GM19351 (cell line): ENCODE results near the gene ZDHHC13.

Experiments used
- ATAC-seq: cut with Tn5 transposase; IDR thresholded peaks from one replicate; pipeline ENCODE4 v1.9.1; 2021; ENCODE audit warnings: mild to moderate bottlenecking, moderate library complexity; ENCODE audit not compliant: unreplicated experiment

ZDHHC13 gene

GRCh38 chr11:19164881-19165280, 47.9 kb downstream of the ZDHHC13 start:
- no peak for ATAC-seq

DNA sequence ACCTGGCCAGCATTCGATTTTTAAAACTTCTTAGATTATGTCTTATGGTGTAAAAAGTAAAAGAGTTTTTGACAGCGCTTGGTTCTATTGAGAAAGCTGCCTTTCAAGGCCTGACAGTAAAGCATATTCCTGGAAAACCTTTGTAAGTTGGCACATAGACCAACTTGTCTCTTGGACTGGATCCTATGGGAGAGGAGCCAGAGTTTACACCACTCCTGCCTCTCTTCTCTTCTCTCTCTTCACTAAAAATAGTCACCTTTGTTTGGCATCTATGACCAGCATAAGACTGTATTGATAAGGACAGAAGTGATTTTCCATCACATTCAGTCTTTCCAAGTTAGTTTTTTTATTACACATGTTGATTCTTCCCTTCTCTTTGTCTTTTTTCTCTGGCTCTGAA, 51.1 kb downstream of the ZDHHC13 start:
- ATAC-seq: no peak

GRCh38 chr11:19173004-19173689, 56.2 kb downstream of the ZDHHC13 start:
- ATAC-seq: no peak

DNA sequence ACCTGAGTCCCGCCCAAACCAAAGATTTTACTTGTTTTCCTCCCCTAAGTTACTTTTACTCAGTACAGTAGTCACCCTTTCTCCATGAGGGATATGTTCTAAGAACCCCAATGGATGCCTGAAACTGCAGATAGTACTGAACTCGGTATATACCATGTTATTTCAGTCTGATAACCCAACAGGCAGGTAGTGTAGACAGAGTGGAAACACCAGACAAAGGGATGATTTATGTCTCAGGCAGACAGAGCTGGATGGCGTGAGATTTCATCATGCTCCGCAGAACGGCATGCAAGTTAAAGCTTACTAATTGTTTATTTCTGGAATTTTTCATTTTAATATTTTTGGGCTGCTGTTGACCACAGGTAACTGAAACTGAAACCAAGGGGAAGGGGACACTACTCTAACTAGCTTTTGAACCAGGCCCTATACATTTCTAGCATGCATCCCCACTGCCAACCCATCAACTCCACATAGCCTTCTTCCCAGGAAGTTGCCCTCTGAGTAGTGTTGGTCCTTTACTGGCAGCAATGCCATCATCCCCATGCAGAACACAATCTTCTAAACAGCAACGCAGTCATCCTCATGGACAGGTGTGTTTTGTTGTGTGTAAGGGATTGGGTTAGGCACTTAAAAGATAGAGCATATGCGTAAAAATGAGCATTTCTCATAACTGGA, 57.1 kb downstream of the ZDHHC13 start:
- ATAC-seq: no peak

GRCh38 chr11:19176629-19177186, 59.7 kb downstream of the ZDHHC13 start:
- no peak for ATAC-seq

GRCh38 chr11:19181531-19182261, 64.7 kb downstream of the ZDHHC13 start:
- no peak for ATAC-seq

DNA sequence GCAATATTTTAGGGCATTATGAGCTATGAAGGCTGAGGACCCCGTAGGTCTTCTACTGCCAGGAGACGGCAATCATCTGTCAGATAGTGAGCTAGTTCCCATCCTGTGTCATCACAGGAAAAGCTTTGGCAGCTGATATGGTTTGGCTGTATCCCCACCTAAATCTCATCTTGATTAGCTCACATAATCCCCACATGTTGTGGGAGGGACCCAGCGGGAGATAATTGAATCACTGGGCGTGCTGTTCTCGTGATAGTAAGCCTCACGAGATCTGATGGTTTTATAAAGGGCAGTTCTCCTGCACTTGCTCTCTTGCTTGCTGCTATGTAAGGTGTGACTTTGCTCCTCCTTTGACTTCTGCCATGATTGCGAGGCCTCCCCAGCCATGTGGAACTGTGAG, 66.7 kb downstream of the ZDHHC13 start:
- no peak for ATAC-seq

DNA sequence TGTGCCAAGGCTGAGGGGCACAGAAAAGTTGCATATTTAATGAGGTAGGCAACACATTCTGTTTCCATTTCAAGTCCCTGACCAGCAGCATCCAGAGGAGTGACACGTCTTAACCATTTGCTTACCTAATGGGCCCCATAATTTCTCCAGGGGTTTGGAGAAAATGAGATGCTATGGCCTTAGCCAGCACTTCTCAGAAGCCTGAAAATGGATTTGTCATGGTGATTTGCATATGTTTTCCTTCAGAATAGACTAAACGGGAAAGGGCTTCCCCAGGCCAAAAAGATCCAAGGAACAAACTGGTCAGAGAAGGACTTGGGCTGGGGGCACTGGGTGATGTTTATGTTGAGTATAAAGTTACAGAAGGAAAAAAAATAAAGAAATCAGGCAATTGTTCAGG, 68.1 kb downstream of the ZDHHC13 start:
- ATAC-seq: no peak

DNA sequence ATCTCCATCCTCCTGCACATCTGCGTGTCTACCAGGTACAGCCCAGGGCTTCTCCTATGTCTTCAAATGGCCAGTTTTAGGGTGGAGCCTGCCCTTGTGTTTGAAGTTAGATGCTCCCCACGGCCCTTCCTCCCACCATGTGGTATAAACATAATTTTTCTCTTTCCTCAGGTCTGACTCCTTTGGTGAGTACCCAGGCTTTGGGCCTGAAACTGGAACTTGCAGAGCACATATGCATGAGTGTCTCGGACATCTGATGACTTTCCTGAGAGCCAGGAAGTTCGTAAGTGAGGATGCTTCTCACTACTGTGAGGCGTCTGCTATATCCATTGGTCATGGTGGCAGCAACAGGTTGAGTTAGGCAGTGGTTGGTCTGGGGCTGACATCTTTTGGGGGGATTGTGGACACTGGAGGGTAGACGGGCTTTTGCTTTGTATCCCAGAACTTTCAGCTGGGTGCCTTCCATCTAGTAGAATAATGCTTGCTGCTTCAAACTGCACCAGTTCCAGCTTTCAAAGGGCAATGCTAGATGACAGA, 68.6 kb downstream of the ZDHHC13 start:
- no peak for ATAC-seq

- no peak for ATAC-seq
Measured at GRCh38 chr11:19187114-19187832, 70.3 kb downstream of the ZDHHC13 start.

GRCh38 chr11:19187833-19188258, 70.9 kb downstream of the ZDHHC13 start:
- ATAC-seq: no peak

- no peak for ATAC-seq
Measured at GRCh38 chr11:19191530-19192169, 74.7 kb downstream of the ZDHHC13 start.

DNA sequence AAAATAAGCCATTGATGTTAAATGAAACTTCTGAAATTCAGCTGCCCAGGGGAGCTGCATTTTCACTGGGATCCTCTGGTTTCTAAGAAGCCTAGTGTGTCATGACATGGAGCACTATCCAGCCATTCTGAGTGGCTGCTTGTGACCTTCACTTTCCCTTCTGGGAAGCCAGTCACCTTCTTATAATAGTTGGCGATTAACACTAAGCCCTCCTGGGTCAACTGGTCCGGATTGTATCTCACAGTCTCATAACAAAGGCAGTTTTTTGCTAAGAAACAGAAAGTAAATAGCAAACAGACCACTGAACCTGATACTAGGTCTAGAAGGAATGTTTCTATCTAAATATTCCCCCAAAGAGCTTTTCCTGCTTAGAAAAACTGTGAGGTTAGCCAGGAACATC, 76.9 kb downstream of the ZDHHC13 start:
- ATAC-seq: no peak

DNA sequence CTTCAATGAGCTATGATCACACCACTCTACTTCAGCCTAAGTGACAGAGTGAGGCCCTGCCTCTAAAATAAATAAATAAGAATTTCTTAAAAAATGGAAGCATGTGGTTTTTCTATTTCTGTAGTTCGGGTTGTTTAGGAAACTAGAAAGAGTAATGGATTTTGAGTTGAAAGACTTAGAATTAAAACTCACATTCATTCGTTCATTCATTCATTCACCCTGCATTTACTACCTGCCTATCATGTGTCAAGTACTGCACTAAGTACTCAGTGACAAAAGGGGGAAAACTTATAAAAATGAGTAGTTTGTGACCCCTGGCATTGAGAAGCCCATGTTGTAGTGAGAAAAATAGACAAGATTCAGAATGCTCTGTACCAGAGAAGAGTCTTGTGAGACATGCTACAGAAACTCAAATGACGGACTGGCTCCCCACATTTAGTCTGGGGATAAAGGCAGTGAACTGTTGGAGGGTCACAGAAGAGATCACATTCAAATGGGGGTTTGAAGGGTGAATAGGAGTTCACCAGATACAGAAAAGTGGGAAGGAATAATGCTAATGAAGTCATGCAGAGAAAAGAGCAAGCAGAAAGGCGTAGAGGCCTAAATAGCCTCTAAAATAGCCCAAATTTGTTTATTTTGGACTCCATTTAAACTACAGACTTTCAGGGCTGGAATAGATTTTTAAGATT, 77.8 kb downstream of the ZDHHC13 start:
- no peak for ATAC-seq

GRCh38 chr11:19196432-19196831, 79.5 kb downstream of the ZDHHC13 start:
- ATAC-seq: no peak

DNA sequence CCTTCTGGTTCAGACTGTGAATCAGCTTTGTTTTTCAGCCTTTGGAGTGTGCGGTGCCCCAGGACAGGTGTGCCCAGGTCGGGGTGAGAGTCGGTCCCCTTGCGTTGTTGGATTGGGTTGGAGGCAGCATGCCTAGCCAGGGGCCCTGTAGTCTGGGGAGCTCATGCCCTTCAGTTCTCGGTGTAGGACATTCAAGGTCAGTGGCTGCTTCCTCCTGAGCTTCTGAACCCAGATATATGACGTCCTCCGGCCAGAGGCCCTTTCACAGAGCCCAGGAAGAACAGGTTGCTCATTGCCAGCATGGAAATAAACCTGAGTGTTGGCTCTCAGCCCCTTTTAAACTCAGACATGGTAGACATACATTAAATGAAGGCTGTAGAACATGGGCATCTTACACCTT, 82.1 kb downstream of the ZDHHC13 start:
- no peak for ATAC-seq

GRCh38 chr11:19199771-19200170, 82.8 kb downstream of the ZDHHC13 start:
- ATAC-seq: no peak

- no peak for ATAC-seq
Measured at GRCh38 chr11:19200410-19201201, 83.6 kb downstream of the ZDHHC13 start.
